ENCODE data around the gene FIBIN.

DNA sequence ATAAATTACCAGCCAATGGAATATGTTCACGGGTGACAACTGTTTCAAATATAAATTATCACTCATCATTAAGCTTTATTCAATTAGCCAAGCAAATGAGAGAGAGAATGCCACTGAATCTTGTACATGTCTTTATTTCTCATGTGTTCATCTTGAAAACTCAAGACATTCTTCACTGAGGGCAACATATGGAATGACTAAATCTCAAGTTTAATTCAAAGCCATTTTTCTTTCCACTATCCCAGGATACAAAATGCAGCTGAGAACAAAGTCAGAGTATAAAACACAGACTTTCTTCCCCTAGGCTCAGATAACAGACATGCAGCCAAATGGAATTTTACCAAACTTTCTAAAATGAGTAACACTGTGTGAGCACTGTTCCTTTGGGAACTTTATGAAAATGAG is 34.7 kb downstream of the FIBIN start:
- TF ChIP-seq CEBPB (IDR thresholded peaks at IDR 0.05) (no peak), CREB1 (IDR thresholded peaks at IDR 0.05; ENCODE audit: low read depth) (no peak), TEAD4 (IDR thresholded peaks at IDR 0.05) (no peak), EP300 (IDR thresholded peaks at IDR 0.05; ENCODE audit: borderline replicate concordance) (no peak), YY1 (IDR thresholded peaks at IDR 0.05; ENCODE audit: low read depth) (no peak), RAD21 (IDR thresholded peaks at IDR 0.05; ENCODE audit: low read depth) (no peak), TCF12 (IDR thresholded peaks at IDR 0.05; ENCODE audit: low read depth) (no peak), FOXM1 (IDR thresholded peaks at IDR 0.05; ENCODE audit: borderline replicate concordance, low read depth) (no peak)
- TF ChIP-seq, protein P1, sequence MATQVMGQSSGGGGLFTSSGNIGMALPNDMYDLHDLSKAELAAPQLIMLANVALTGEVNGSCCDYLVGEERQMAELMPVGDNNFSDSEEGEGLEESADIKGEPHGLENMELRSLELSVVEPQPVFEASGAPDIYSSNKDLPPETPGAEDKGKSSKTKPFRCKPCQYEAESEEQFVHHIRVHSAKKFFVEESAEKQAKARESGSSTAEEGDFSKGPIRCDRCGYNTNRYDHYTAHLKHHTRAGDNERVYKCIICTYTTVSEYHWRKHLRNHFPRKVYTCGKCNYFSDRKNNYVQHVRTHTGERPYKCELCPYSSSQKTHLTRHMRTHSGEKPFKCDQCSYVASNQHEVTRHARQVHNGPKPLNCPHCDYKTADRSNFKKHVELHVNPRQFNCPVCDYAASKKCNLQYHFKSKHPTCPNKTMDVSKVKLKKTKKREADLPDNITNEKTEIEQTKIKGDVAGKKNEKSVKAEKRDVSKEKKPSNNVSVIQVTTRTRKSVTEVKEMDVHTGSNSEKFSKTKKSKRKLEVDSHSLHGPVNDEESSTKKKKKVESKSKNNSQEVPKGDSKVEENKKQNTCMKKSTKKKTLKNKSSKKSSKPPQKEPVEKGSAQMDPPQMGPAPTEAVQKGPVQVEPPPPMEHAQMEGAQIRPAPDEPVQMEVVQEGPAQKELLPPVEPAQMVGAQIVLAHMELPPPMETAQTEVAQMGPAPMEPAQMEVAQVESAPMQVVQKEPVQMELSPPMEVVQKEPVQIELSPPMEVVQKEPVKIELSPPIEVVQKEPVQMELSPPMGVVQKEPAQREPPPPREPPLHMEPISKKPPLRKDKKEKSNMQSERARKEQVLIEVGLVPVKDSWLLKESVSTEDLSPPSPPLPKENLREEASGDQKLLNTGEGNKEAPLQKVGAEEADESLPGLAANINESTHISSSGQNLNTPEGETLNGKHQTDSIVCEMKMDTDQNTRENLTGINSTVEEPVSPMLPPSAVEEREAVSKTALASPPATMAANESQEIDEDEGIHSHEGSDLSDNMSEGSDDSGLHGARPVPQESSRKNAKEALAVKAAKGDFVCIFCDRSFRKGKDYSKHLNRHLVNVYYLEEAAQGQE (IDR thresholded peaks at IDR 0.05; ENCODE audit: low read depth): no peak
- TF ChIP-seq, protein P2, sequence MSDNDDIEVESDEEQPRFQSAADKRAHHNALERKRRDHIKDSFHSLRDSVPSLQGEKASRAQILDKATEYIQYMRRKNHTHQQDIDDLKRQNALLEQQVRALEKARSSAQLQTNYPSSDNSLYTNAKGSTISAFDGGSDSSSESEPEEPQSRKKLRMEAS (IDR thresholded peaks at IDR 0.05): no peak

All from Ishikawa (cell line).